WERI-Rb-1 (cell line): ENCODE measurements around the gene AP3S2.

ENCODE experiments used
- DNase-seq: peaks from one replicate; pipeline ENCODE4 v3.0.0-alpha.2; 2020
- H3K27ac ChIP-seq: fragments of 250-450 bp; sonication (Bioruptor Pico); 2 replicates; pipeline ENCODE4 v1.5.1; 2020; ENCODE audit warnings: mild to moderate bottlenecking, moderate library complexity
- H3K27me3 ChIP-seq: fragments of 250-450 bp; sonication (Bioruptor Pico); 2 replicates; pipeline ENCODE4 v1.5.1; 2021; ENCODE audit warnings: mild to moderate bottlenecking, low read depth, moderate library complexity; ENCODE audit not compliant: insufficient read depth, severe bottlenecking
- H3K36me3 ChIP-seq: fragments of 250-450 bp; sonication (Bioruptor Pico); 2 replicates; pipeline ENCODE4 v1.5.1; 2020; ENCODE audit warnings: mild to moderate bottlenecking, moderate library complexity
- H3K4me3 ChIP-seq: 2 replicates; pipeline ENCODE4 v1.5.1; 2011; ENCODE audit warnings: low read depth, mild to moderate bottlenecking, control low read depth, low read length
- H3K9me3 ChIP-seq: fragments of 250-450 bp; sonication (Bioruptor Pico); 2 replicates; pipeline ENCODE4 v1.5.1; 2021; ENCODE audit warnings: mild to moderate bottlenecking, moderate library complexity; ENCODE audit not compliant: severe bottlenecking
- CTCF ChIP-seq: IDR thresholded peaks from 2 replicates; pipeline ENCODE4 v1.5.1; 2011; ENCODE audit warnings: low read depth, mild to moderate bottlenecking, control low read depth, inconsistent platforms, low read length

Gene AP3S2

DNA sequence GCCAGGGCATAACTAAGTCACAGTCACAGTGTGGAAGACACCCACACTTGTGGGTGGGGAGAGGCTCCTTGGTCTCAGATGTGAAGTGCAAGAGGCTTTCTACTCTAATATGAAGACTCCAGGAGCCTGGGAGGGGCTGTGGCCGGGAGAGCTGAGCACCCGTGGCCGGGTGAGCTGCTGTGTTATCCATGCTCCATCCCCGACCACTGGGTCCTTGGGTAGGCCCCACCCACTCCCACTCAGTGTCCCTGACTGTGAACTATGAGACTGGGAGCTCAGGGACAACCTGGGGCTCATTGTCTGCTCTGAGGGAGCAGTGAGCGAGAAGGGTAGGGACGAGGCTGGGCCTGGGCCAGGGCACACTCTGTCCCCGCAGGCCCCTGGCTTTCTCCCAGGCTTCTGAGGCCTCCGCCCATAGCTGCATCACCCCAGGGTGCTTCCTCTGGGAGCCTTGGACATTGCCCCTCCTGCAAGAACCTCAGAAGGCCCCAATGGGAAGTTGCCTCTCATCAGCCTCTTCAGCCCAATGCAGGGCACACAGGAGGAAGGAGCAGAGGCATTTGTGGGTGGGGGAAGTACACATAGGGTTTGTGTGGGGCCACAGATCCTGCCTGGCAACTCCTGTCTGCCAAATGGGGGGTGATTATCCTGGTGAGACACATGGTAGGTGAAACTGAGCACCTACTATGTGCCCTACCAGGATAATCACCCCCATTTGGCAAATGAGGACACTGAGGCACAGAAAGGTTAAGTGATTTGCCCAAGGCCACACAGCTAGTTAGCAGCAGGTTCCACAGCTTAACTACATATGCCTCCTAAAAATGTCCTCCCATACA is 81.6 kb downstream of the AP3S2 start:
- no peak overlapping the region for H3K4me3 ChIP-seq

GRCh38 chr15:89810837-89811236 is 83.0 kb downstream of the AP3S2 start:
- H3K27ac ChIP-seq: no peak overlapping the region
- TF ChIP-seq CTCF: no peak
- no peak for DNase-seq
- no peaks in the 10 kb centered on the region for H3K36me3 ChIP-seq
- H3K27me3 ChIP-seq: no peaks in the 10 kb centered on the region
- H3K4me3 ChIP-seq: no peak overlapping the region
- H3K9me3 ChIP-seq: peaks cover 10% of the 10 kb centered on the region

More for the DNA sequence above, 81.6 kb downstream of the AP3S2 start:
- Histone ChIP-seq H3K27me3 (no peaks in the 10 kb centered on the region), H3K9me3 (peaks cover 15% of the 10 kb centered on the region), H3K27ac (no peak overlapping the region), H3K36me3 (no peaks in the 10 kb centered on the region)
- no peak for DNase-seq
- TF ChIP-seq CTCF: no peak

DNA sequence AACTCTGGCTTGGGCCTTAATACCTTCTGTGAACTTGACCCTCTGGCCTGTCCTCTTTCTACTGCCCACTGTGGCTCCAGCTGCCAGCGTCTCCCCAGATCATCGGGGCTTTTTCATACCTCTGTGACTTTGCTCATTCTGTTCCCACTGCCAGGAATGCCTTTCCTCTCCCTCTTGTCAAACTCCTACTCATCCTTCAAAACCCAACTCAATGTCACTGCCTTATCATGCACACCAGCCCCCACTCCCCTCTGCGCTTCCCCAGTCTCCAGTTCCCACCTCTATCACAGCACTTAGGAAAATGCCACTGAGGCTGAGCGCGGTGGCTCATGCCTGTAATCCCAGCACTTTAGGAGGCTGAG is 84.0 kb downstream of the AP3S2 start:
- DNase-seq: no peak
- Histone ChIP-seq H3K27me3 (no peaks in the 10 kb centered on the region), H3K4me3 (no peak overlapping the region), H3K36me3 (no peaks in the 10 kb centered on the region), H3K27ac (no peak overlapping the region), H3K9me3 (no peaks in the 10 kb centered on the region)
- no peak for TF ChIP-seq CTCF

DNA sequence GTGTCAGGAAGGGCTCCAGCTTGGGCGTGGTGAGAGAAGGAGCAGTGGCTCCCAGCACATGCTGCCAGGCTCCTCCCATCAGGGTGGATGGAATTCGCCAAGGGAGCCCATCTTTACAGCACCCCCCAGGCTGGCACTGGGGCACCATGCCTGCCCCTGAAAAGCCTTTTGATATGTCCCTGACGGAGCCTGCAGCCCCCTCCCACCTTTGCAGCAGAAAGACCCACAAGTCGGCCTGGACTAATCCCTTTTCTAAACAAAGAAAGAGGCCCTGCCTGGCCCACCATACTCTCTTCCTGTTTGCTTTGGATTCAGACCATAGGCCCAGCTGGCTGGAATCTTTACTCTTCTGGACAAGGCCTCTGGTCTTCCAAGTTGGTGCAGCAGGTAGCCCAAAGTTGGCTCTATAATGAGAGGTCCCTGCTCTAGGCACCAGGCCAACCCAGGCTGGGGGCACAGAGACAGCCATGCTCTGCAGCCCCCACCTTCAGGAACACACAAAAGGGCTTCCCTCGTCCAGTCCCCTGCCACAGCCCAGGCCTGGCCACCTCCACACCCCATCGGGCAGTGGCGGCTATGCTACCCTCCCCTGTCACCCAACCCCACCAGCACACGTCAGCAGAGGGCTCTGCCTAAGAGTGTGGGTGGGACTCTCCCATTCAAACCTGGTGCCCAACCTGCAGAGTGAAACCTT is 84.6 kb downstream of the AP3S2 start:
- no peaks in the 10 kb centered on the region for H3K27me3 ChIP-seq
- H3K9me3 ChIP-seq: no peaks in the 10 kb centered on the region
- H3K27ac ChIP-seq: no peak overlapping the region
- TF ChIP-seq CTCF: no peak
- H3K36me3 ChIP-seq: no peaks in the 10 kb centered on the region
- DNase-seq: no peak
- H3K4me3 ChIP-seq: no peak overlapping the region

DNA sequence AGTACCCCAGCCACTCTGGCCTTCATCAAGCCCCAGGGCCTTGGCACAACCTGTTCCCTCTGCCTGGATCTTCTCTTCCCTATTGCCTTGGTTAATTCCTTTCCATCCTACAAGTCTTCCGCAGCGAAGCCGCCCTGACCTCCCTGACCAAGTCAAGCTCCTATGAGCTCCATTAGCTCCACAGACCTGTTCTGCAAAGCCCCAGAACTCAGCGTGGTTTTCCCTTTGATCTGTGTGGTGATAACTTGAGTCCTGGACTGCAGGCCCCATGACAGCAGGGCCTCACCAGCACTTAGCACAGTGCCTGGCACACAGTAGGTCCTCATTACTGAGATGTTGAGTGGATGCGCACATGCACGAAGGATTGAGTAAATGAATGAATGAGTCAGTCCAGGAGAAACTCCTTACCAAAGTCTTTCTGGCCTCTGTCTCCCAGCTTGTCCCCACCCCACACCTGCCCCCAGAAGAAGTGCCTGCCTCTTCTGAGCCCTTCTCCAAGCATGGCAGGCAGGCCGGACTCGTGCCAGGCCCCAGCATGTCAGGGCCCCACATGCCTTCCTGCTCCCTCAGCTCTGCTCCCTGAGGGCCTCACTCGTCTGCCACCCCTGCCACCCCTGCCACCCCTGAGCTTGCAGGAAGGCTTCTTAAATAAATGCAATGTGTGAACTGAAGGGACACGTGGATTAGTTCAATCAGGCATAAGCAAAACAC is 85.5 kb downstream of the AP3S2 start:
- no peak for TF ChIP-seq CTCF

More for the DNA sequence above, 85.5 kb downstream of the AP3S2 start:
- DNase-seq: no peak
- H3K27ac ChIP-seq: no peak overlapping the region
- no peaks in the 10 kb centered on the region for H3K9me3 ChIP-seq
- H3K36me3 ChIP-seq: no peaks in the 10 kb centered on the region
- H3K4me3 ChIP-seq: no peak overlapping the region
- no peaks in the 10 kb centered on the region for H3K27me3 ChIP-seq
